ENCODE results near the gene COL7A1.

Gene COL7A1

GRCh38 chr3:48576647-48577046 lies 18.5 kb downstream of the COL7A1 start:
- H2AFZ ChIP-seq (ENCODE audit: low read length), result no peak overlapping the region
- no peak overlapping the region for H2AK5ac ChIP-seq (ENCODE audit: low read depth, low read length)
- no CpG with 5 or more reads among the region's 4 CpGs for WGBS, 2 donors (ENCODE audit: extremely low coverage in 2 of 2, insufficient read length in 2 of 2, insufficient replicate concordance in 1 of 2)
- H3K27ac ChIP-seq (replicated peaks; ENCODE audit: low read length), result no peak overlapping the region
- no peak overlapping the region for H2BK120ac ChIP-seq (ENCODE audit: low read depth, low read length)
- H2BK5ac ChIP-seq (ENCODE audit: low read length), result no peak overlapping the region
- no peak overlapping the region for H3K9ac ChIP-seq (ENCODE audit: low read depth, low read length, poor library complexity)
- no peak overlapping the region for H3K4me2 ChIP-seq (ENCODE audit: insufficient read depth, low read length, poor library complexity, severe bottlenecking)
- no peak overlapping the region for H4K8ac ChIP-seq (ENCODE audit: low read depth, low read length)
- H3K79me1 ChIP-seq (ENCODE audit: low read depth, low read length), result peaks cover 2% of the 10 kb centered on the region
- H3K23ac ChIP-seq (ENCODE audit: low read depth, low read length, poor library complexity), result no peak overlapping the region
- no peak overlapping the region for H4K91ac ChIP-seq (ENCODE audit: low read depth, low read length, poor library complexity)
- no peak overlapping the region for H2BK15ac ChIP-seq (ENCODE audit: low read length)
- H3K27me3 ChIP-seq (ENCODE audit: control insufficient read depth in 3 of 3, insufficient read depth in 3 of 3, low read depth in 1 of 3, low read length in 3 of 3), result no peaks in the 10 kb centered on the region
- no peak overlapping the region for H3K14ac ChIP-seq (ENCODE audit: low read length)
- no peak overlapping the region for H3K18ac ChIP-seq (ENCODE audit: low read length)
- no peak for DNase-seq (ENCODE audit: low spot score)
- no peaks in the 10 kb centered on the region for H3K9me3 ChIP-seq (replicated peaks in 1 of 2; ENCODE audit: control insufficient read depth in 2 of 2, insufficient read depth in 1 of 2, low read depth in 1 of 2, low read length in 2 of 2)
- no peak overlapping the region for H3K4ac ChIP-seq (ENCODE audit: low read length)
- H3K4me1 ChIP-seq (ENCODE audit: control insufficient read depth in 2 of 2, insufficient read depth in 1 of 2, low read depth in 1 of 2, low read length in 2 of 2), result peaks cover 0 to 2% of the 10 kb centered on the region in 2 donors
- no peak overlapping the region for H3K4me3 ChIP-seq (ENCODE audit: low read length in 2 of 2)
- peaks cover 5 to 7% of the 10 kb centered on the region in 2 donors for H3K36me3 ChIP-seq (replicated peaks in 1 of 2; ENCODE audit: control insufficient read depth in 2 of 2, insufficient read depth in 2 of 2, low read length in 2 of 2)
- H2BK12ac ChIP-seq (ENCODE audit: low read length), result no peak overlapping the region

GRCh38 chr3:48575366-48575765 lies 19.8 kb downstream of the COL7A1 start:
- Histone ChIP-seq H2AFZ (ENCODE audit: low read length) (no peak overlapping the region), H3K14ac (ENCODE audit: low read length) (no peak overlapping the region), H3K4me1 (ENCODE audit: control insufficient read depth in 2 of 2, insufficient read depth in 1 of 2, low read depth in 1 of 2, low read length in 2 of 2) (peaks cover 0 to 2% of the 10 kb centered on the region in 2 donors), H2BK12ac (ENCODE audit: low read length) (no peak overlapping the region), H3K27ac (replicated peaks; ENCODE audit: low read length) (no peak overlapping the region), H3K18ac (ENCODE audit: low read length) (no peak overlapping the region), H2BK120ac (ENCODE audit: low read depth, low read length) (no peak overlapping the region), H3K23ac (ENCODE audit: low read depth, low read length, poor library complexity) (no peak overlapping the region), H2AK5ac (ENCODE audit: low read depth, low read length) (no peak overlapping the region), H3K36me3 (replicated peaks in 1 of 2; ENCODE audit: control insufficient read depth in 2 of 2, insufficient read depth in 2 of 2, low read length in 2 of 2) (peaks cover 5 to 7% of the 10 kb centered on the region in 2 donors), H2BK15ac (ENCODE audit: low read length) (no peak overlapping the region), H3K4ac (ENCODE audit: low read length) (no peak overlapping the region), H3K9me3 (replicated peaks in 1 of 2; ENCODE audit: control insufficient read depth in 2 of 2, insufficient read depth in 1 of 2, low read depth in 1 of 2, low read length in 2 of 2) (no peaks in the 10 kb centered on the region), H3K79me1 (ENCODE audit: low read depth, low read length) (peaks cover 2% of the 10 kb centered on the region), H3K9ac (ENCODE audit: low read depth, low read length, poor library complexity) (no peak overlapping the region), H3K4me2 (ENCODE audit: insufficient read depth, low read length, poor library complexity, severe bottlenecking) (no peak overlapping the region), H4K91ac (ENCODE audit: low read depth, low read length, poor library complexity) (no peak overlapping the region), H4K8ac (ENCODE audit: low read depth, low read length) (no peak overlapping the region), H3K4me3 (ENCODE audit: low read length in 2 of 2) (no peak overlapping the region), H3K27me3 (ENCODE audit: control insufficient read depth in 3 of 3, insufficient read depth in 3 of 3, low read depth in 1 of 3, low read length in 3 of 3) (no peaks in the 10 kb centered on the region), H2BK5ac (ENCODE audit: low read length) (no peak overlapping the region)
- WGBS, 2 donors (ENCODE audit: extremely low coverage in 2 of 2, insufficient read length in 2 of 2, insufficient replicate concordance in 1 of 2), result no CpG with 5 or more reads among the region's 17 CpGs
- DNase-seq (ENCODE audit: low spot score), result no peak

GRCh38 chr3:48573973-48574585 lies 21.1 kb downstream of the COL7A1 start:
- WGBS, 2 donors (ENCODE audit: extremely low coverage in 2 of 2, insufficient read length in 2 of 2, insufficient replicate concordance in 1 of 2), result no CpG with 5 or more reads among the region's 10 CpGs
- peak overlapping the region; percentile 50 for H3K9ac ChIP-seq (ENCODE audit: low read depth, low read length, poor library complexity)

GRCh38 chr3:48572517-48572916 lies 22.6 kb downstream of the COL7A1 start:
- Histone ChIP-seq H3K14ac (ENCODE audit: low read length) (no peak overlapping the region), H4K8ac (ENCODE audit: low read depth, low read length) (no peak overlapping the region), H3K23ac (ENCODE audit: low read depth, low read length, poor library complexity) (no peak overlapping the region), H3K79me1 (ENCODE audit: low read depth, low read length) (peaks cover 2% of the 10 kb centered on the region), H3K9ac (ENCODE audit: low read depth, low read length, poor library complexity) (no peak overlapping the region), H3K18ac (ENCODE audit: low read length) (no peak overlapping the region), H2BK5ac (ENCODE audit: low read length) (no peak overlapping the region), H2AK5ac (ENCODE audit: low read depth, low read length) (no peak overlapping the region), H2BK12ac (ENCODE audit: low read length) (no peak overlapping the region), H3K4me2 (ENCODE audit: insufficient read depth, low read length, poor library complexity, severe bottlenecking) (no peak overlapping the region), H3K4me1 (ENCODE audit: control insufficient read depth in 2 of 2, insufficient read depth in 1 of 2, low read depth in 1 of 2, low read length in 2 of 2) (peaks cover 0 to 2% of the 10 kb centered on the region in 2 donors), H4K91ac (ENCODE audit: low read depth, low read length, poor library complexity) (no peak overlapping the region), H2BK120ac (ENCODE audit: low read depth, low read length) (no peak overlapping the region), H3K27ac (replicated peaks; ENCODE audit: low read length) (no peak overlapping the region), H3K9me3 (replicated peaks in 1 of 2; ENCODE audit: control insufficient read depth in 2 of 2, insufficient read depth in 1 of 2, low read depth in 1 of 2, low read length in 2 of 2) (no peaks in the 10 kb centered on the region), H3K36me3 (replicated peaks in 1 of 2; ENCODE audit: control insufficient read depth in 2 of 2, insufficient read depth in 2 of 2, low read length in 2 of 2) (peaks cover 5 to 9% of the 10 kb centered on the region in 2 donors), H3K27me3 (ENCODE audit: control insufficient read depth in 3 of 3, insufficient read depth in 3 of 3, low read depth in 1 of 3, low read length in 3 of 3) (no peaks in the 10 kb centered on the region), H2BK15ac (ENCODE audit: low read length) (no peak overlapping the region), H3K4ac (ENCODE audit: low read length) (no peak overlapping the region), H3K4me3 (ENCODE audit: low read length in 2 of 2) (no peak overlapping the region), H2AFZ (ENCODE audit: low read length) (no peak overlapping the region)
- DNase-seq (ENCODE audit: low spot score), result no peak
- no CpG with 5 or more reads among the region's 7 CpGs for WGBS, 2 donors (ENCODE audit: extremely low coverage in 2 of 2, insufficient read length in 2 of 2, insufficient replicate concordance in 1 of 2)

More at GRCh38 chr3:48573973-48574585, 21.1 kb downstream of the COL7A1 start:
- Histone ChIP-seq H3K4me3 (ENCODE audit: low read length in 2 of 2) (no peak overlapping the region), H3K18ac (ENCODE audit: low read length) (no peak overlapping the region), H3K27ac (replicated peaks; ENCODE audit: low read length) (no peak overlapping the region), H3K14ac (ENCODE audit: low read length) (no peak overlapping the region), H3K79me1 (ENCODE audit: low read depth, low read length) (peaks cover 2% of the 10 kb centered on the region), H4K91ac (ENCODE audit: low read depth, low read length, poor library complexity) (no peak overlapping the region), H3K4ac (ENCODE audit: low read length) (no peak overlapping the region), H3K23ac (ENCODE audit: low read depth, low read length, poor library complexity) (no peak overlapping the region), H3K36me3 (replicated peaks in 1 of 2; ENCODE audit: control insufficient read depth in 2 of 2, insufficient read depth in 2 of 2, low read length in 2 of 2) (peaks cover 5 to 9% of the 10 kb centered on the region in 2 donors), H4K8ac (ENCODE audit: low read depth, low read length) (no peak overlapping the region), H3K4me2 (ENCODE audit: insufficient read depth, low read length, poor library complexity, severe bottlenecking) (no peak overlapping the region), H2BK12ac (ENCODE audit: low read length) (no peak overlapping the region), H2BK15ac (ENCODE audit: low read length) (no peak overlapping the region), H3K27me3 (ENCODE audit: control insufficient read depth in 3 of 3, insufficient read depth in 3 of 3, low read depth in 1 of 3, low read length in 3 of 3) (no peaks in the 10 kb centered on the region), H3K9me3 (replicated peaks in 1 of 2; ENCODE audit: control insufficient read depth in 2 of 2, insufficient read depth in 1 of 2, low read depth in 1 of 2, low read length in 2 of 2) (no peaks in the 10 kb centered on the region), H3K4me1 (ENCODE audit: control insufficient read depth in 2 of 2, insufficient read depth in 1 of 2, low read depth in 1 of 2, low read length in 2 of 2) (peaks cover 0 to 2% of the 10 kb centered on the region in 2 donors), H2AK5ac (ENCODE audit: low read depth, low read length) (no peak overlapping the region), H2AFZ (ENCODE audit: low read length) (no peak overlapping the region), H2BK120ac (ENCODE audit: low read depth, low read length) (no peak overlapping the region), H2BK5ac (ENCODE audit: low read length) (no peak overlapping the region)
- no peak for DNase-seq (ENCODE audit: low spot score)
